Neural progenitor cell (in vitro differentiated cells): ENCODE data around the gene PXDN.

Source experiments
- CTCF ChIP-seq: fragments of 200-600 bp; sonication (generic); IDR thresholded peaks from 2 replicates; pipeline ENCODE4 v1.5.1; 2017; ENCODE audit warnings: antibody characterized with exemption, mild to moderate bottlenecking
- EZH2 ChIP-seq: fragments of 200-600 bp; sonication (generic); IDR thresholded peaks from 2 replicates; pipeline ENCODE4 v1.6.1; 2017; ENCODE audit warnings: antibody characterized with exemption, mild to moderate bottlenecking, moderate library complexity
- EZH2phosphoT487 ChIP-seq: fragments of 200-600 bp; sonication (generic); IDR thresholded peaks from 2 replicates; pipeline ENCODE4 v1.6.1; 2017; ENCODE audit warnings: antibody characterized with exemption

DNA sequence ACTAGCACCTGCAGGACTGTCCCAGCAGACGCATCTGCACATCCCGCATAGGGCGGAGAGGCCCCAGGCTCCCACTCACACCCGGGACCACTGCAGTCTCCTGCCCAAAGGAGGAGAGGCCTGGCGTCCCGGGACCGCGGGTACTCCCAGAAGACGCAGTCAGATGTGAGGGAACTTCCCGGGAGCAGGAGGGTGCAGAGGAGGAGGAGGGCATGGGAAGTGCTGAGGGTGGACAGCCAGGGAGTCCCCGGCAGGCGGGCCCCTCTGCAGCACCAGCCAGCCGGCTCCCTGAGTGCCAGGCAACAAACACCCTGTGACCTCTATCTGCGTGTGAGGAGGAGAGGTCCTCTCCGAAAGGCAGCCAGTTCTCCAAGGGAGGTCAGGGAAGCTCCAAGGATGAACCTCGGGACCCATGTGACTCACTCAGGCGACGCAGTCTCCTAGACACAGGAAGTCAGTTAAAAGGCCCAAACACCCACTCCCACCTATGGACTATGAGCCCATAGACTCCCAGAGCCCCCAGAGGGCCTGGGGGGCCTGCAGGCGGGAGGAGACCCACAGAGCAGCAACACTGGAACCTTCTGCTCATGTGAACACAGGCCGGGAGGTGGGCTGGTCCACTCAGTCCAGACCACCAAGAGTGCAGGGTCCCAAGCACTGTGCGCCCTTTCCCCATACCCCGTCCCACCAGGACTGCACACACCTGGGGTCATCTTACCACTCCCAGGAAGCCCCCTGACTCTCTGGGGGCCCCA is 4.2 kb downstream of the PXDN start:
- TF ChIP-seq CTCF = no peak
- TF ChIP-seq EZH2 = no peak
- TF ChIP-seq EZH2phosphoT487 = no peak
